HepG2 (cell line): ENCODE data around the gene MIDN. TPM values are rescaled to one million over a fixed set of nuclear protein-coding genes. Genes with fewer than 3 reads are reported as not detected.

Source experiments
- FOXM1 ChIP-seq: sonication (generic); formaldehyde crosslinking; IDR thresholded peaks from 2 replicates; pipeline ENCODE4 v1.5.0; 2020; ENCODE audit warnings: missing genetic modification reagents
- HNRNPLL ChIP-seq: fragments of 200-400 bp; formaldehyde crosslinking; IDR thresholded peaks from 2 replicates; pipeline ENCODE4 v1.6.1; 2017; ENCODE audit warnings: mild to moderate bottlenecking, low read depth, low read length; ENCODE audit not compliant: poor library complexity, severe bottlenecking
- MIER3 ChIP-seq: IDR thresholded peaks from 2 replicates; pipeline ENCODE4 v1.6.1; 2016; ENCODE audit warnings: missing compliant biosample characterization, borderline replicate concordance
- MIXL1 ChIP-seq: IDR thresholded peaks from 2 replicates; pipeline ENCODE4 v1.6.1; 2016
- TP53 ChIP-seq: sonication (generic); formaldehyde crosslinking; conservative IDR thresholded peaks from 2 replicates; pipeline ENCODE4 v1.4.0; 2020; ENCODE audit warnings: missing genetic modification reagents
- TRAFD1 ChIP-seq: sonication (generic); formaldehyde crosslinking; IDR thresholded peaks from 2 replicates; pipeline ENCODE4 v1.5.1; 2020; ENCODE audit warnings: missing genetic modification reagents, mild to moderate bottlenecking, borderline replicate concordance
- ZBTB40 ChIP-seq, 2 experiments: fragments of 450-650 bp in 1 of 2; sonication (generic) in 1 of 2; formaldehyde crosslinking in 1 of 2; IDR thresholded peaks; 2 replicates each; pipeline versions ENCODE4 v1.6.1 to v1.8.0; 2016 to 2022; ENCODE audit warnings: antibody characterized with exemption in 1 of 2, mild to moderate bottlenecking in 1 of 2, missing genetic modification reagents in 1 of 2
- ZBTB7B ChIP-seq: sonication (generic); formaldehyde crosslinking; IDR thresholded peaks from 2 replicates; pipeline ENCODE4 v1.4.0; 2020; ENCODE audit warnings: missing genetic modification reagents
- ZNF720 ChIP-seq: sonication (generic); formaldehyde crosslinking; IDR thresholded peaks from 2 replicates; pipeline ENCODE4 v1.4.0; 2020; ENCODE audit warnings: missing genetic modification reagents
- polyA plus RNA-seq, 8 experiments: library from polyadenylated mRNA; depleted of rRNA in 3 of 8; stranded (reverse) in 7 of 8; unstranded in 1 of 8; fragments of >200 nt; fragmentation: Illumina TruSeq in 4 of 8; extraction: Trizol in 4 of 8; gene quantifications; 2 replicates each; pipeline versions ENCODE4 v1.2.1 to v1.2.3, GENCODE V29; 2011 to 2016; ENCODE audit warnings: low read depth in 4 of 8, missing spikeins in 1 of 8, mixed read lengths in 1 of 8; ENCODE audit not compliant: insufficient read depth in 1 of 8
- total RNA-seq, 5 experiments: library from RNA; depleted of rRNA; stranded (reverse); fragments of >200 nt; fragmentation: Illumina TruSeq; extraction: Trizol; gene quantifications; 2 replicates each; pipeline ENCODE4 v1.2.3, GENCODE V29; 2016; ENCODE audit warnings: low read depth in 1 of 5
- TF ChIP-seq, protein P1 (sequence below): sonication (generic); formaldehyde crosslinking; IDR thresholded peaks from 2 replicates; pipeline ENCODE4 v1.5.0; 2020; ENCODE audit warnings: mild to moderate bottlenecking, missing genetic modification reagents, borderline replicate concordance
- TF ChIP-seq, protein P2 (sequence below): sonication (generic); formaldehyde crosslinking; conservative IDR thresholded peaks from 2 replicates; pipeline ENCODE4 v1.5.0; 2020; ENCODE audit warnings: missing genetic modification reagents

MIDN gene
- total and polyA plus RNA-seq, 2 of the 13 experiments (the other 11 are each of a cell fraction or from before 2014, with no cell fraction given) = 8.4 to 18.0 TPM

DNA sequence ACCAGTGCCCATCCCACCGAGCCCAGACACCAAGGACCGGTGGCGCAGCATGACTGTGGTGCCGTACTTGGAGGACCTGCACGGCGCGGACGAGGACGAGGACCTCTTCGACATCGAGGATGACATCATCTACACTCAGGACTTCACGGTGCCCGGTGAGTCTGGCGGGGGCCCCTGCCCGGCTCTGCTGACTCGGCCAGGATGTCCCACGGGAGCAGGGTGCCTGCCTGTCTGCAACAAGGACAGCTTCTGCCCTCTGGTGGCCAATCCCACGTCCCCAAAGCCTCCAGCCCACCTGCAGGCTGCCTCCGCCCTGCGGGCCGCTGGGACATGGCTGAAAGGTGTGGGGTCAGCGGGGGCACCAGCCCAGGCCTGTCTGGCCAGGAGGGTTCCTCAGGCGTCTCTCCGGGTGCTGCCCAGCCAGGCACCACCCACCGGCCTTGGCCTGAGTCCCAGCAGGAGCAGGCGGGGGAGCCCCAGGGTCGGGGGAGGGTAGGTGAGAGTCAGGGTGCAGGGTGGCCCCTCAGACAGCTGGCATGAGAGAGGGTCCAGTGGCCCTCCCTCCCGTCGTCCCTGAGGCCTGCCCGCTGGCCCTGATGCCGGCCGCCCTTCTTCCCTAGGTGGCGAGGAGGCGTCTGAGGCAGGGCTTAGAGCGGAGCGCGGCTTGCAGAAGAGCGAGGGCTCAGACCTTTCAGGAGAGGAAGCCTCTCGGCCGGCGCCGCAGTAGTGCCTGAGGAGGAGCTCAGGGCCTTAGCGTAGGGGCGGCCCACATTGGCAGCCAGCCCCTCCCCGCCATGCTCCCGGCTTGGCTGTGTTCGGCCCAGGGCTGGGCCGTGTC, 25.1 kb upstream of the MIDN start (continued):
- TF ChIP-seq ZBTB40 (IDR thresholded peaks at IDR 0.05) (no peak), ZBTB40 (CRISPR knock-in tag; IDR thresholded peaks at IDR 0.05) (0 out of 2 replicates have a peak, but pooled peaks have one; percentile 9), MIXL1 (CRISPR knock-in tag) (no peak), TRAFD1 (CRISPR knock-in tag) (no peak), TP53 (no peak), HNRNPLL (peak; percentile 17), FOXM1 (no peak), MIER3 (no peak), ZNF720 (CRISPR knock-in tag) (no peak), ZBTB7B (CRISPR knock-in tag) (0 out of 2 replicates have a peak, but pooled peaks have one; percentile 27)
- TF ChIP-seq, protein P1, sequence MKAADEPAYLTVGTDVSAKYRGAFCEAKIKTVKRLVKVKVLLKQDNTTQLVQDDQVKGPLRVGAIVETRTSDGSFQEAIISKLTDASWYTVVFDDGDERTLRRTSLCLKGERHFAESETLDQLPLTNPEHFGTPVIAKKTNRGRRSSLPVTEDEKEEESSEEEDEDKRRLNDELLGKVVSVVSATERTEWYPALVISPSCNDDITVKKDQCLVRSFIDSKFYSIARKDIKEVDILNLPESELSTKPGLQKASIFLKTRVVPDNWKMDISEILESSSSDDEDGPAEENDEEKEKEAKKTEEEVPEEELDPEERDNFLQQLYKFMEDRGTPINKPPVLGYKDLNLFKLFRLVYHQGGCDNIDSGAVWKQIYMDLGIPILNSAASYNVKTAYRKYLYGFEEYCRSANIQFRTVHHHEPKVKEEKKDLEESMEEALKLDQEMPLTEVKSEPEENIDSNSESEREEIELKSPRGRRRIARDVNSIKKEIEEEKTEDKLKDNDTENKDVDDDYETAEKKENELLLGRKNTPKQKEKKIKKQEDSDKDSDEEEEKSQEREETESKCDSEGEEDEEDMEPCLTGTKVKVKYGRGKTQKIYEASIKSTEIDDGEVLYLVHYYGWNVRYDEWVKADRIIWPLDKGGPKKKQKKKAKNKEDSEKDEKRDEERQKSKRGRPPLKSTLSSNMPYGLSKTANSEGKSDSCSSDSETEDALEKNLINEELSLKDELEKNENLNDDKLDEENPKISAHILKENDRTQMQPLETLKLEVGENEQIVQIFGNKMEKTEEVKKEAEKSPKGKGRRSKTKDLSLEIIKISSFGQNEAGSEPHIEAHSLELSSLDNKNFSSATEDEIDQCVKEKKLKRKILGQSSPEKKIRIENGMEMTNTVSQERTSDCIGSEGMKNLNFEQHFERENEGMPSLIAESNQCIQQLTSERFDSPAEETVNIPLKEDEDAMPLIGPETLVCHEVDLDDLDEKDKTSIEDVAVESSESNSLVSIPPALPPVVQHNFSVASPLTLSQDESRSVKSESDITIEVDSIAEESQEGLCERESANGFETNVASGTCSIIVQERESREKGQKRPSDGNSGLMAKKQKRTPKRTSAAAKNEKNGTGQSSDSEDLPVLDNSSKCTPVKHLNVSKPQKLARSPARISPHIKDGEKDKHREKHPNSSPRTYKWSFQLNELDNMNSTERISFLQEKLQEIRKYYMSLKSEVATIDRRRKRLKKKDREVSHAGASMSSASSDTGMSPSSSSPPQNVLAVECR (CRISPR knock-in tag) = 0 out of 2 replicates have a peak, but pooled peaks have one; percentile 31
- TF ChIP-seq, protein P2, sequence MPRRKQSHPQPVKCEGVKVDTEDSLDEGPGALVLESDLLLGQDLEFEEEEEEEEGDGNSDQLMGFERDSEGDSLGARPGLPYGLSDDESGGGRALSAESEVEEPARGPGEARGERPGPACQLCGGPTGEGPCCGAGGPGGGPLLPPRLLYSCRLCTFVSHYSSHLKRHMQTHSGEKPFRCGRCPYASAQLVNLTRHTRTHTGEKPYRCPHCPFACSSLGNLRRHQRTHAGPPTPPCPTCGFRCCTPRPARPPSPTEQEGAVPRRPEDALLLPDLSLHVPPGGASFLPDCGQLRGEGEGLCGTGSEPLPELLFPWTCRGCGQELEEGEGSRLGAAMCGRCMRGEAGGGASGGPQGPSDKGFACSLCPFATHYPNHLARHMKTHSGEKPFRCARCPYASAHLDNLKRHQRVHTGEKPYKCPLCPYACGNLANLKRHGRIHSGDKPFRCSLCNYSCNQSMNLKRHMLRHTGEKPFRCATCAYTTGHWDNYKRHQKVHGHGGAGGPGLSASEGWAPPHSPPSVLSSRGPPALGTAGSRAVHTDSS (CRISPR knock-in tag) = no peak
